Measurements from ENCODE around the gene HK2.
"Not testable (repeated sequence)": the region's sequence is repeated elsewhere in the genome, so short reads cannot be mapped to it uniquely, and the experiment has no call there.

The HK2 gene

DNA sequence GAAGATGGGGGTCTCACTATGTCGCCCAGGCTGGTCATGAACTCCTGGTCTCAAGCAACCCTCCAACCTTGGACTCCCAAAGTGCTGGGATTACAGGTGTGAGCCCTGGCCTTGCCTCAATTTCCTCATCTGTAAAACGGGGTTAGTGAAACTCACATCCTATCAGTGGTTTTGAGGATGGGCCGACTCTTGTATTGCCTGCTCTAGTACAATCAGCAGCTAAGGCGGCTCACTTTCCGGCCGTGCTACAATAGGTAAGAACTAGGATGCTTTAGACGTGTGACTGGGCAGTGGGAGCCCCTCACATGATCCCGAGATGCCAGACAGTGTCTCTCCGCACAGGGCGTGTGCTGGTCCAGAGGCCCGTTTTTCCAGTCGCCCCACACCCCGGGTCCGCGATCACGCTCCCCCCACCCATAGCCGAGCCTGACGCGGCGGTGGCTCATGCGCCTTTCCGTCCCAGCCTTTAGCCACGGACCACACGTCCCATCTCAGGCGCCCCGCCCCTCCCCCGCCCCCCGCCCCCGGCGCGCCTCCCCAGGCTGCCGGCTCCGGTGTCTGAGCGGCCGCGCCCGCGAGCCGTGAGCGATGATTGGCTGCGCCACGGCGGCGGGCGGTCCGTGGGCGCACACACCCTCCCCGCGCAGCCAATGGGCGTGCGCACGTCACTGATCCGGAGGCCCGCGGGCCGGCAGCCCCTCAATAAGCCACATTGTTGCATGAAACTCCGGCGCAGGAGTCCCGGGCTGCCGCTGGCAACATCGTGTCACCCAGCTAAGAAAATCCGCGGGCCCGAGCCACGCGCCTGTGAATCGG, at the start of gene HK2:
Gene HK2 (plus strand): TSS at position 710 of the 816 bp plus-strand sequence. CDS start 454 bp downstream, outside the sequence.
- peaks cover 33% of the 10 kb centered on the region for H3K4me1 ChIP-seq (ENCODE audit: insufficient read depth, low read length, severe bottlenecking)
- no peaks in the 10 kb centered on the region for H3K27me3 ChIP-seq (ENCODE audit: insufficient read depth, low read length)
- H3K36me3 ChIP-seq (ENCODE audit: insufficient read depth, low read length): peaks cover 7% of the 10 kb centered on the region; the same call in 1 of the 2 replicates
- no peaks in the 10 kb centered on the region; the same call in 1 of the 2 replicates for H4K20me1 ChIP-seq (ENCODE audit: insufficient read depth, low read length)
- H3K9ac ChIP-seq (ENCODE audit: low read length): peak within 1 kb of the TSS; percentile 94
- peak within 1 kb of the TSS; percentile 71 for H3K27ac ChIP-seq (ENCODE audit: low read depth, low read length, poor library complexity, severe bottlenecking)
- peaks cover 32% of the 10 kb centered on the region for H3K79me2 ChIP-seq (ENCODE audit: insufficient read depth, low read length)
- peak within 1 kb of the TSS; percentile 91 for H3K4me2 ChIP-seq (ENCODE audit: low read length)
- no peaks in the 10 kb centered on the region for H3F3A ChIP-seq (ENCODE audit: insufficient read depth, low read length)
- peak within 1 kb of the TSS; percentile 90 for H3K4me3 ChIP-seq (ENCODE audit: low read depth, low read length, poor library complexity, severe bottlenecking)
- no peaks in the 10 kb centered on the region for H3K9me2 ChIP-seq (ENCODE audit: low read depth, low read length)
- TF ChIP-seq EZH2 (IDR thresholded peaks at IDR 0.05; ENCODE audit: borderline replicate concordance, low read length) (no peak), CTCF (IDR thresholded peaks at IDR 0.05; ENCODE audit: low read length) (no peak)
- H3K9me3 ChIP-seq (ENCODE audit: low read length): no peaks in the 10 kb centered on the region
- H2AFZ ChIP-seq (ENCODE audit: low read length): no peak within 1 kb of the TSS

DNA sequence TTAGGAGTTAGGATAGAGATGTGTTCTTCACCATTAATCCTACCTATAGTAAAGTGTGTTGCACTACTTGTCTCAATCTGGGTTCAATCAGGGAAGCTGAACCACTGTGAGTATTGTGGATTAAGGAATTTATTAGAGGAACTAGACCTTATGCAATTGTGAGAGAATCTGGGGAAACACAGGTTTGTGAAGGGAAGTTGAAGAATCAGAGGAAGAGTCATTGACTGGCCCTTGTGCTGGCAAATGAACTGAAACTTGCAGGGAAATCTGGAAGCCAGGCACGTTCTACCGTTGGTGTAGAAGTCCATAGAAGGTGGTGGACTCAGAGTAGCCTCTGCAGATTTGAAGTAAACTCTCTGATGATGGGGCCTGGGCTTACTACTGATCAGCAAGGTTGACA, 44.7 kb upstream of the HK2 start:
- H3K27ac ChIP-seq (ENCODE audit: low read depth, low read length, poor library complexity, severe bottlenecking): no peak overlapping the region
- H3K9me3 ChIP-seq (ENCODE audit: low read length): no peaks in the 10 kb centered on the region
- H3K4me2 ChIP-seq (ENCODE audit: low read length): no peak overlapping the region
- H3K9me2 ChIP-seq (ENCODE audit: low read depth, low read length): no peaks in the 10 kb centered on the region
- TF ChIP-seq EZH2 (IDR thresholded peaks at IDR 0.05; ENCODE audit: borderline replicate concordance, low read length) (no peak), CTCF (IDR thresholded peaks at IDR 0.05; ENCODE audit: low read length) (no peak)
- no peak overlapping the region for H3K4me3 ChIP-seq (ENCODE audit: low read depth, low read length, poor library complexity, severe bottlenecking)
- no peak overlapping the region for H3K9ac ChIP-seq (ENCODE audit: low read length)
- no peak overlapping the region for H2AFZ ChIP-seq (ENCODE audit: low read length)
- H4K20me1 ChIP-seq (ENCODE audit: insufficient read depth, low read length): no peaks in the 10 kb centered on the region
- no peaks in the 10 kb centered on the region for H3K4me1 ChIP-seq (ENCODE audit: insufficient read depth, low read length, severe bottlenecking)
- H3K27me3 ChIP-seq (ENCODE audit: insufficient read depth, low read length): no peaks in the 10 kb centered on the region
- H3K36me3 ChIP-seq (ENCODE audit: insufficient read depth, low read length): no peaks in the 10 kb centered on the region
- no peaks in the 10 kb centered on the region for H3F3A ChIP-seq (ENCODE audit: insufficient read depth, low read length)
- no peaks in the 10 kb centered on the region for H3K79me2 ChIP-seq (ENCODE audit: insufficient read depth, low read length)

DNA sequence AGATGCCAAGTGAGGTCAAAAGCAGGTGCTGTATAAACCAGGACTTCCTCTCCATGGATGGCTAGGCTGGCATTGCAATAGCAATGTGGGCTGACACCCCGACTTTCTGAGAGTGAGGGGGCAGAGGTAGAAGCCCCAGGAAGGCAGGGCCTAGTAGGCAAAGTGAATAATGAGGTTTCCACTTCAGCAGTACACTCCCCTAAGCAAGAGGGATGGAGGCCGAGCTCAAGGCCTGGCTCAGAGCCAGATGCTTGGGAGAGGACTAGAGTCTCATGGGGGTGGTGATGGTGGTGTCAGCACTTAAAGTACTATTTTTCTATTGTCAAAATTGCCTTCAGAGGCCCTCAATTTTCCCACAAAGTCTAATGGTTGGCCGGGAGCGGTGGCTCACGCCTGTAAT, 41.6 kb upstream of the HK2 start:
- Histone ChIP-seq H3K27me3 (ENCODE audit: insufficient read depth, low read length) (no peaks in the 10 kb centered on the region), H4K20me1 (ENCODE audit: insufficient read depth, low read length) (no peaks in the 10 kb centered on the region), H3K4me3 (ENCODE audit: low read depth, low read length, poor library complexity, severe bottlenecking) (no peak overlapping the region), H3K27ac (ENCODE audit: low read depth, low read length, poor library complexity, severe bottlenecking) (no peak overlapping the region), H3K4me2 (ENCODE audit: low read length) (no peak overlapping the region), H3K9me3 (ENCODE audit: low read length) (no peaks in the 10 kb centered on the region), H3K9me2 (ENCODE audit: low read depth, low read length) (no peaks in the 10 kb centered on the region), H2AFZ (ENCODE audit: low read length) (no peak overlapping the region), H3K79me2 (ENCODE audit: insufficient read depth, low read length) (no peaks in the 10 kb centered on the region), H3K36me3 (ENCODE audit: insufficient read depth, low read length) (no peaks in the 10 kb centered on the region), H3K9ac (ENCODE audit: low read length) (no peak overlapping the region), H3K4me1 (ENCODE audit: insufficient read depth, low read length, severe bottlenecking) (no peaks in the 10 kb centered on the region), H3F3A (ENCODE audit: insufficient read depth, low read length) (no peaks in the 10 kb centered on the region)
- TF ChIP-seq EZH2 (IDR thresholded peaks at IDR 0.05; ENCODE audit: borderline replicate concordance, low read length): no peak
- no peak for TF ChIP-seq CTCF (IDR thresholded peaks at IDR 0.05; ENCODE audit: low read length)

GRCh38 chr2:74794878-74795277, 39.0 kb upstream of the HK2 start:
- H3K27me3 ChIP-seq (ENCODE audit: insufficient read depth, low read length); H3K4me2 ChIP-seq (ENCODE audit: low read length); H3F3A ChIP-seq (ENCODE audit: insufficient read depth, low read length); H3K79me2 ChIP-seq (ENCODE audit: insufficient read depth, low read length); H3K9me3 ChIP-seq (ENCODE audit: low read length); H3K9me2 ChIP-seq (ENCODE audit: low read depth, low read length); H3K9ac ChIP-seq (ENCODE audit: low read length); H3K4me3 ChIP-seq (ENCODE audit: low read depth, low read length, poor library complexity, severe bottlenecking); H3K27ac ChIP-seq (ENCODE audit: low read depth, low read length, poor library complexity, severe bottlenecking); H3K36me3 ChIP-seq (ENCODE audit: insufficient read depth, low read length); H2AFZ ChIP-seq (ENCODE audit: low read length); H3K4me1 ChIP-seq (ENCODE audit: insufficient read depth, low read length, severe bottlenecking); H4K20me1 ChIP-seq (ENCODE audit: insufficient read depth, low read length): not testable (repeated sequence)
